Measurements from ENCODE around the gene RHBDL2. TPM values are rescaled to one million over a fixed set of nuclear protein-coding genes. Genes with fewer than 3 reads are reported as not detected.

The RHBDL2 gene
- total RNA-seq, 1 experiment from 2014 or later = not detected

DNA sequence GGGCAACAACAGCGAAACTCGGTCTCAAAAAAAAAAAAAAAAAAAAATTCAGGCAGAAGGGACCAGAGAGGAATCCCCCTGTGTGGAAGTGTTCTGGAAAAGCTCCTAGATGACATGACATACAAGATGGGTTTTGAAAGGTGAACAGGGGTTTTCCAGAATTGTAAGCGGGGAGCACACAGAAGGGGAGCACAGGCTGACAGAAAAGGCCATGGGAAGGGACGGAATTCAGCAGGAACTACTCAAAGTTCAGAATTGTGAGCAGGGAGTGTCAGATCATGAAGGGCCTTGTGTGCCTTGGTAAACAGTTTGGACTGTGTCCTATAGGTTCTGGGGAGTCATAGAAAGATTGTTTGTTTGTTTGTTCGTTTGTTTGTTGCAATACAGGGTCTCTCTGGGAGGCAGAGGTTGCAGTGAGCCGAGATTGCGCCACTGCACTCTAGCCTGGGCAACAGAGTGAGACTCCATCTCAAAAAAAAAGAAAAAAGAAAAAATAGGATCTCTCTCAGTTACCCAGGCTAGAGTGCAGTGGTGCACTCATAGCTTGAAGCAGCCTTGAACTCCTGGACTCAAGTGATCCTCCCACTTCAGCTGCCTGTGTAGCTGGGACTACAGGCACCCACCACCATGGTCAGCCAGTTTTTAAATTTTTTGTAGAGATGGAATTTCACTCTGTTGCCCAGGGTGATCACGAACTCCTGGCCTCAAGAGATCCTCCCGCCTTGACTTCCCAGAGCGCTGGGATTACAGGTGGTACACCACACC is 1.2 kb upstream of the RHBDL2 start:
- DNase-seq (ENCODE audit: low read depth, low spot score) (no peak), ATAC-seq (no peak)
- TF ChIP-seq EZH2 (IDR thresholded peaks at IDR 0.05) = no peak
- TF ChIP-seq, protein P1, sequence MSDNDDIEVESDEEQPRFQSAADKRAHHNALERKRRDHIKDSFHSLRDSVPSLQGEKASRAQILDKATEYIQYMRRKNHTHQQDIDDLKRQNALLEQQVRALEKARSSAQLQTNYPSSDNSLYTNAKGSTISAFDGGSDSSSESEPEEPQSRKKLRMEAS (IDR thresholded peaks at IDR 0.05) = no peak
- no peak for TF ChIP-seq EGR1 (IDR thresholded peaks at IDR 0.05; ENCODE audit: low read depth)
- TF ChIP-seq, protein P2, sequence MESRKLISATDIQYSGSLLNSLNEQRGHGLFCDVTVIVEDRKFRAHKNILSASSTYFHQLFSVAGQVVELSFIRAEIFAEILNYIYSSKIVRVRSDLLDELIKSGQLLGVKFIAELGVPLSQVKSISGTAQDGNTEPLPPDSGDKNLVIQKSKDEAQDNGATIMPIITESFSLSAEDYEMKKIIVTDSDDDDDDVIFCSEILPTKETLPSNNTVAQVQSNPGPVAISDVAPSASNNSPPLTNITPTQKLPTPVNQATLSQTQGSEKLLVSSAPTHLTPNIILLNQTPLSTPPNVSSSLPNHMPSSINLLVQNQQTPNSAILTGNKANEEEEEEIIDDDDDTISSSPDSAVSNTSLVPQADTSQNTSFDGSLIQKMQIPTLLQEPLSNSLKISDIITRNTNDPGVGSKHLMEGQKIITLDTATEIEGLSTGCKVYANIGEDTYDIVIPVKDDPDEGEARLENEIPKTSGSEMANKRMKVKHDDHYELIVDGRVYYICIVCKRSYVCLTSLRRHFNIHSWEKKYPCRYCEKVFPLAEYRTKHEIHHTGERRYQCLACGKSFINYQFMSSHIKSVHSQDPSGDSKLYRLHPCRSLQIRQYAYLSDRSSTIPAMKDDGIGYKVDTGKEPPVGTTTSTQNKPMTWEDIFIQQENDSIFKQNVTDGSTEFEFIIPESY (IDR thresholded peaks at IDR 0.05; ENCODE audit: extremely low read depth, insufficient replicate concordance, low read length) = no peak
- TF ChIP-seq ZFX (IDR thresholded peaks at IDR 0.05) = no peak
- no peak for TF ChIP-seq CBX3 (IDR thresholded peaks at IDR 0.05; ENCODE audit: low read depth)
- TF ChIP-seq SRF (IDR thresholded peaks at IDR 0.05; ENCODE audit: low read depth) = no peak
- no peak for TF ChIP-seq TCF7L2 (IDR thresholded peaks at IDR 0.05; ENCODE audit: borderline replicate concordance, extremely low read depth, insufficient read depth, insufficient read length)
- no peak for TF ChIP-seq CEBPB (IDR thresholded peaks at IDR 0.05; ENCODE audit: low read depth)
- TF ChIP-seq, protein P3, sequence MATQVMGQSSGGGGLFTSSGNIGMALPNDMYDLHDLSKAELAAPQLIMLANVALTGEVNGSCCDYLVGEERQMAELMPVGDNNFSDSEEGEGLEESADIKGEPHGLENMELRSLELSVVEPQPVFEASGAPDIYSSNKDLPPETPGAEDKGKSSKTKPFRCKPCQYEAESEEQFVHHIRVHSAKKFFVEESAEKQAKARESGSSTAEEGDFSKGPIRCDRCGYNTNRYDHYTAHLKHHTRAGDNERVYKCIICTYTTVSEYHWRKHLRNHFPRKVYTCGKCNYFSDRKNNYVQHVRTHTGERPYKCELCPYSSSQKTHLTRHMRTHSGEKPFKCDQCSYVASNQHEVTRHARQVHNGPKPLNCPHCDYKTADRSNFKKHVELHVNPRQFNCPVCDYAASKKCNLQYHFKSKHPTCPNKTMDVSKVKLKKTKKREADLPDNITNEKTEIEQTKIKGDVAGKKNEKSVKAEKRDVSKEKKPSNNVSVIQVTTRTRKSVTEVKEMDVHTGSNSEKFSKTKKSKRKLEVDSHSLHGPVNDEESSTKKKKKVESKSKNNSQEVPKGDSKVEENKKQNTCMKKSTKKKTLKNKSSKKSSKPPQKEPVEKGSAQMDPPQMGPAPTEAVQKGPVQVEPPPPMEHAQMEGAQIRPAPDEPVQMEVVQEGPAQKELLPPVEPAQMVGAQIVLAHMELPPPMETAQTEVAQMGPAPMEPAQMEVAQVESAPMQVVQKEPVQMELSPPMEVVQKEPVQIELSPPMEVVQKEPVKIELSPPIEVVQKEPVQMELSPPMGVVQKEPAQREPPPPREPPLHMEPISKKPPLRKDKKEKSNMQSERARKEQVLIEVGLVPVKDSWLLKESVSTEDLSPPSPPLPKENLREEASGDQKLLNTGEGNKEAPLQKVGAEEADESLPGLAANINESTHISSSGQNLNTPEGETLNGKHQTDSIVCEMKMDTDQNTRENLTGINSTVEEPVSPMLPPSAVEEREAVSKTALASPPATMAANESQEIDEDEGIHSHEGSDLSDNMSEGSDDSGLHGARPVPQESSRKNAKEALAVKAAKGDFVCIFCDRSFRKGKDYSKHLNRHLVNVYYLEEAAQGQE (IDR thresholded peaks at IDR 0.05; ENCODE audit: low read depth) = no peak
- no peak for TF ChIP-seq SIN3A (IDR thresholded peaks at IDR 0.05; ENCODE audit: low read depth)
- no peak for TF ChIP-seq ZNF274 (IDR thresholded peaks at IDR 0.05; ENCODE audit: low read depth, low read length)
- no peak for TF ChIP-seq EZH2phosphoT487 (IDR thresholded peaks at IDR 0.05; ENCODE audit: borderline replicate concordance)
- no peak for TF ChIP-seq SP1 (IDR thresholded peaks at IDR 0.05; ENCODE audit: low read depth)
- RAD21 ChIA-PET (ENCODE audit: low non-redundant PET in 1 of 2, low total read pairs in 2 of 2, uncharacterized antibody in 2 of 2, unreplicated experiment in 2 of 2) = no interaction called here
- no peak overlapping the region for H3K9ac ChIP-seq (ENCODE audit: low read length)
- no peak overlapping the region for H3K4me2 ChIP-seq (ENCODE audit: low read length)
- POLR2A ChIA-PET = no interaction called here
- no peaks in the 10 kb centered on the region for H3K27me3 ChIP-seq (ENCODE audit: insufficient read depth, low read length)
- no peaks in the 10 kb centered on the region for H3K79me2 ChIP-seq (ENCODE audit: insufficient read depth, low read length)
- CTCF ChIA-PET = no interaction called here
- no peak overlapping the region for H3K27ac ChIP-seq (ENCODE audit: low read depth, low read length)
- H3K4me3 ChIP-seq (replicated peaks in 1 of 2; ENCODE audit: low read depth in 1 of 2, low read length in 2 of 2) = no peak overlapping the region
- no peaks in the 10 kb centered on the region for H4K20me1 ChIP-seq (ENCODE audit: insufficient read depth)
- H3K4me1 ChIP-seq (ENCODE audit: control insufficient read depth in 1 of 2, insufficient read depth in 2 of 2, low read length in 2 of 2) = no peaks in the 10 kb centered on the region
- H3K9me2 ChIP-seq (ENCODE audit: insufficient read depth) = no peaks in the 10 kb centered on the region
- no peaks in the 10 kb centered on the region for H3K9me3 ChIP-seq (ENCODE audit: control insufficient read depth in 1 of 2, insufficient read depth in 1 of 2, low read depth in 1 of 2, low read length in 2 of 2)
- H3K36me3 ChIP-seq (ENCODE audit: control insufficient read depth in 1 of 2, insufficient read depth in 2 of 2, low read length in 2 of 2) = no peaks in the 10 kb centered on the region
- H2AFZ ChIP-seq (ENCODE audit: low read depth, low read length, poor library complexity, severe bottlenecking) = no peak overlapping the region
- intact Hi-C loops (cut with micrococcal nuclease) = no loop called here
- BruUV-seq (replicated peaks) = no TSS peak
